ENCODE measurements around the gene SLC30A5.

The SLC30A5 gene

DNA sequence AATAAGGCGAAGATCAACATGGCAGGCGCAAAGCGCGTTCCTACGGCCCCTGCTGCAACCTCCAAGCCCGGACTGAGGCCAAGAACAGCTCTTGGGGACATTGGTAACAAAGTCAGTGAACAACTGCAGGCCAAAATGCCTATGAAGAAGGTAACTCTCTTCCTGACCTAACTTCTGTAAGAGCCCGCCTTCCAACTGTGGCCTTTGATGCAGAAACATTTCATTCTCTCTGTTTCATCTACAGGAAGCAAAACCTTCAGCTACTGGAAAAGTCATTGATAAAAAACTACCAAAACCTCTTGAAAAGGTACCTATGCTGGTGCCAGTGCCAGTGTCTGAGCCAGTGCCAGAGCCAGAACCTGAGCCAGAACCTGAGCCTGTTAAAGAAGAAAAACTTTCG lies 74.1 kb downstream of the SLC30A5 start:
- no peak for DNase-seq

DNA sequence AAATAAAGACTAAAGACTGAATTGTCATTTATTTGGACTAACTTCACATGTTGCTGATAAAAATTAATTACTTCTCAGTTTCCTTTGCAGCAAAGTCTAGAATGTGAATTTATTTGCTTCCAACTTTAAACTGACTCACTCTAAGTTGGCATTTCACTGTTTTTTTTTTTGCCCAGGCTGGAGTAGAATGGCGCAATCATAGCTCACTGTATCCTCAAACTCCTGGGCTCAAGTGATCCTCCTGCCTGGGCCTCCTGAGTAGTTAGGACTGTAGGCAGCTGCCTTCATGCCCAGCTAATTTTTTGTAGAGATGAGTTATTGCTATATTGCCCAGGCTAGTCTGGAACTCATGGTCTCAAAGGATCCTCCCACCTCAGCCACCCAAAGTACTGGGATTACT lies 76.7 kb downstream of the SLC30A5 start:
- DNase-seq: no peak

DNA sequence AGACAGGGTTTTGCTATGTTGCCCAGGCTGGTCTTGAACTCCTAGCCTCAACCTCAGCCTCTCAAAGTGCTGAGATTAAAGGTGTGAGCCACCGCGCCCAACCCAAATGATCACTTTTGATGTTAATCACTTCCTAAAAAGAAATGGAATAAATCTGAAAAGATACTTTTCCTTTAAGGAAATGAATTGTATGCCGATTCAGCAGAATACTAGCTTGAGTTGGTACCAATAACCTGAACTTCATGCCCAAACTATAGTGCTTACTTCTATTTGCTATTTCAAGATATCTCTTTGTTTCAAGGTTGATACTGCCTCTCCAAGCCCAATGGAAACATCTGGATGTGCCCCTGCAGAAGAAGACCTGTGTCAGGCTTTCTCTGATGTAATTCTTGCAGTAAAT lies 77.2 kb downstream of the SLC30A5 start:
- DNase-seq: no peak

Data from NCI-H2029 treated with DMSO at 0.1 percent for 48 hours (cell line).